GM19467 (cell line): ENCODE data around the gene LEFTY1.
"Not testable (repeated sequence)": the region's sequence is repeated elsewhere in the genome, so short reads cannot be mapped to it uniquely, and the experiment has no call there.

Experiments used
- ATAC-seq: cut with Tn5 transposase; IDR thresholded peaks from one replicate; pipeline ENCODE4 v1.9.1; 2021; ENCODE audit warnings: mild to moderate bottlenecking, moderate library complexity; ENCODE audit not compliant: unreplicated experiment

The LEFTY1 gene

DNA sequence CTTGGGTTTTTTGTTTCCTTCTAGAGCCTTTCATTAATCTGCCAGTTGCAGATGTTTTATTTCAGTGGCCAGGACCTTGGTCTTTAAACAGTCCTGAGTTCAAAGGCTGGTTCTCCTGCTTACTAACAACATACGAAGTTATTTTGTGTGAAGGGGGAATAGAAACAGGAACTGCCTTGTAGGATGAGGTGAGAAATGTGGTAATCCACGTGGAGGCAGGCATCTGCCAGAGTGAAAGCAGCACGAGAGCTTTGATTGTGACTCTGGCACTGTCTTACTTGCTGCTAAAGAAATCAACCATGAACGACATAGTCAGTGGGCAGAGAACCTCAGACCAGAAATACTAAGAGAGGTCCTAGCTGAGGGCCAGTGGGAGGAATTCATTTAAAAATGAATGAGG, 37.1 kb downstream of the LEFTY1 start:
- ATAC-seq = peak; percentile 44

DNA sequence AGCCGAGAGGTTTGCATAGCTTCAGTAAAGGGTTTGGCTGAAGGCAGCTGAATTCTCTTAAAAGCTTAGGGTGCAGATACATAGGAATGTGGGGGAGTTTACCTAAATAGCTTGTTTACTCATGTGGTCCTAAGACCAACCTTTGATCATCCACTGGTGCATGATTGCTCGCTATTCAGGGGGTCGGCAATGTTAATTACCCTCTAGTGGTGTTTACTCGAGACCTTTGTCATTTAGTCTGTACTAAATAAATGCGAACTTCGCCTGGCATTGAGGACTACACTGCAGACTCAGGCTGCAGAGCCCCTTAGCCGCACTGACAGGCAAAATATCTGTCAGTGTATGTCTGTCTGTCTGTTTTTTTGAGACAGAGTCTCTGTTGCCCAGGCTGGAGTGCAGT, 38.6 kb downstream of the LEFTY1 start:
- ATAC-seq = no peak

GRCh38 chr1:225849925-225850324, 39.0 kb downstream of the LEFTY1 start:
- ATAC-seq = no peak

DNA sequence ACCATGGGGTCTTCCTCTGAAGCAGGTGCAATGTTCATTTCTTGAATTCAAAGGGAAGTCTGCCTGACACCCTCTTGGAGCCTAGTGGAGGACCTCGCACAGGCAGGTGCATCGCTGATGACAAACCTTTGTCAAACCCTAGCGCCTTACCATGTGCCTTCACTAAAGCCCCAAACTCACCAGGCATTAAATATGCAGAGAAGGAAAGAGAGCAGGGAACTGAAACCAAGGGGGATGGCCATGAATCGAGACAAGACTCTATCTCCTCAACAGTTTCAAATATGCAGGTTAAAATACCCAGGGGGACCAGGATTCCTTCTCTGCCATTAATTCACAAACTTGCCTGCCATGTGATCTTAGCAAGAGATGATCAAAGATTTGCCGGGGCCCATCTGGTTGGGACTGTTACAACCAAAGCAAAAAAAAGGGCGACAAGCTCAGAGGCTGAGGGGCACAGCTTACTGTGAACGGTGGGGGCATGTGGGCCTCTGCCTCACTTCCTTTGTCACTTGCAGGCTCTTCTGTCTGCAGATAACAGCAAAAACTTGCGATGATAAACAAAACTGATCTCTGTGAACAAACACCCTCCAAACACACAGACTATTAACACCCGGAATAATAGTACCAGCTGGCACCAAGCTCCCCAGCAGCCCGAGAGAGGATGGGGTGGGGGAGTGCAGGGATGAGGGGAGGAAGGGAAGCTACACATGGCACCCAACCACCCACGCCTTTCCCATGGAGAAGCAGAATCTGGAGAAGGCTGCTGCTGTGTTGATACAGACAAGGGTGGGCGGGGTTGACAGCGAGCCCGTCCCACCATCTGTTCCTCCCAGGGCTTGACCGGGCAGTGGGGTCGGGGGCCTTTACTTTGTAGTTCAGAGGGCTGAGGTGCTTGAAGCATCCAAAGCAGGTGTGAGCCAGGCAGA, 40.7 kb downstream of the LEFTY1 start:
- peak; percentile 57 for ATAC-seq

GRCh38 chr1:225847610-225848009, 41.3 kb downstream of the LEFTY1 start:
- ATAC-seq = peak; percentile 8

DNA sequence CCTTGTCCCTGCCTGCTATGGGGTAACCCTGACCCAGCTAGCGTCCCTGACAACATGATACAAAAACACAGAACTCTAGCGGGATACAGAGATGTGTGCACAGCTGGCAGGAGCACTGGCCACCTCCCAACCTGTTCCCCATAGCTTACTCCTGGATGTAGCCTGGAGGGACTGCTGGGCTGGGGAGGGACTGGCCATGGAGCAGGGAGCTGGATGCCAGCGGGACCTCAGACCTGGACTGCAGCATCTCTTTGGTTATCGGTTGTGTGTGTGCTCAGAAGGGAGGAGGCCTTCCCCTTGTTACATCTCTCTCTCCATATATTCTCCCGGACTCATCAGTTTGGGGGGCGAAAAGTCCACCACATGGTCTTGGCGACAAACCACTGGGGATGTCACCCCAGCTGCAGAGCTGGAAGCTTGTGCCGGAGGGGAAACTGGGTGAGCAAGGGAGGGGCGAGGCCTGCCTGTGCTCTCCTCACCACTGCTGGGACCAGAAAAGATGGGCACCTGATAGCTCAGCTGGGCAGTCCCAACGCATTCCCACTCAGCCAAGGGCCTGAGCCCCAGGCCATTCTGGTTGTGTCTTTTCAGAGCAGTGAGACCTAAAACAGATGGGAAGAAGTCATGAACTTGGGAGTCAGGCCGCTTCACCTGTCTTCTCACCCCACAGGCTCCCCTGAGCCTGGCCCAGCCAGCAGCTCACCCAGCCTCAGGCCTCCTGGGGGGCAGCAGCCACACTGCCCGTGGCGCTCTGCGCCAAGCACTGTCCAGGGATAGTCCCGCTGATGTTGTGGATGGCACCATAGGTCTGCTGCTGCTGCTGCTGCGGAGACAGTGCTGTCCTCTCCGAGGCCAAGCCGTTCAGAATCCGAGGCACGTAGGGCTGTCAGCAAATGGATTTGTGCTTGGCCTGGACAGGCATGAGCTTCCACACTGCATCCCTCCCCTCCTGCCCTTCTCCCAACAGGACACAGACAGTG, 42.3 kb downstream of the LEFTY1 start:
- ATAC-seq = no peak

GRCh38 chr1:225845571-225846259, 43.2 kb downstream of the LEFTY1 start:
- no peak for ATAC-seq

- no peak for ATAC-seq
These were observed 43.8 kb downstream of the LEFTY1 start for GRCh38 chr1:225845097-225845496.

- no peak for ATAC-seq
These were observed 44.5 kb downstream of the LEFTY1 start for GRCh38 chr1:225844236-225845061.

GRCh38 chr1:225843426-225843795, 45.5 kb downstream of the LEFTY1 start:
- ATAC-seq = no peak

- no peak for ATAC-seq
These were observed 46.0 kb downstream of the LEFTY1 start for GRCh38 chr1:225842788-225843425.

GRCh38 chr1:225842074-225842473, 46.9 kb downstream of the LEFTY1 start:
- no peak for ATAC-seq

DNA sequence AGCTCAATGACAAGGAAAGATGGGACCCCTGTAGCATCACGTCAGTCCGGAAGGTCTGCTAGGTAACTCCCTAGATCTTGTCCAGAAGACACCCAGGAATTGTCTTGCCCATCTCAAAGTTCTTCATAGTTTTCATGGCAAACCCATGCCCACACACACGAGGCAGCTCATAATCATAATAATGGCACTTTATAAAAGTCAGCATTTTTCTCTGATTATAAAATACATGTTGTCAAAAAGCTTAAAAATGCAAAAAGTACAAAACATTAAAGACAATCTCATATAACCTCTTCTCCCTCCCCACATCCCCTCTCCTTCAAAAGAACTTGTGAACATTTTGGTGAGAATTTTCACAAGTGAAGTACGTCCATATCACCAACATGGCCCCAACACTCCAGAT, 48.2 kb downstream of the LEFTY1 start:
- no peak for ATAC-seq

GRCh38 chr1:225840223-225840610, 48.7 kb downstream of the LEFTY1 start:
- no peak for ATAC-seq

DNA sequence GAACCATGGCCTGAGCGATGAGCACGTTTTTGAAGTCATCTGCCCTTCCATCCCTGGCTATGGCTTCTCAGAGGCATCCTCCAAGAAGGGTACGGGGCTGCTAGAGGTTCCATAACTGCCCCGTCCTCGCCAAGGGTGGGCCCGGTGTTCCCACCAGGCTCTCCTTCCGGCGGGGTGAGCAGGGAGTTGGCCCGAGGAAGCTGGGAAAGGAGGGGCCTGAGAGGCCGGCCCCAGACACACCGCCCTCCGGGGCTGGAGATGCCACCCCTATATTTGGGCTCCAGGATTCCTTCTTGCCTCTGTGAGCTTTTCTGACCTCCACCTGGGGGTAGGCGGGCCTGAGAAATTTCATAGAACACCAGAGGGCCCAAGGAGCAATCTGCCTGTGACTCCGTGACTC, 50.2 kb downstream of the LEFTY1 start:
- ATAC-seq = no peak

GRCh38 chr1:225836296-225836695, 52.6 kb downstream of the LEFTY1 start:
- ATAC-seq = not testable (repeated sequence)
